Activated CD4-positive, alpha-beta memory T cell treated with anti-CD3 and anti-CD28 coated beads for 36 hours (primary cell): ENCODE data around the gene CSNK2A3. TPM values are rescaled to one million over a fixed set of nuclear protein-coding genes. Genes with fewer than 3 reads are reported as not detected.

ENCODE experiments used
- CTCF ChIA-PET: fragments of 350-600 bp; sonication (Branson Sonifier 250); formaldehyde crosslinking; loops from one replicate; lab custom pipeline; 2021; ENCODE audit warnings: antibody characterized with exemption, inconsistent platforms; lab: Charles Lee
- POLR2A ChIA-PET: fragments of 350-600 bp; sonication (Branson Sonifier 250); formaldehyde crosslinking; loops from one replicate; lab custom pipeline; 2021; ENCODE audit warnings: antibody characterized with exemption; lab: Charles Lee
- DNase-seq: peaks from one replicate; pipeline ENCODE4 v3.0.0-alpha.2; 2020
- H3K27ac Mint-ChIP-seq: one replicate; pipeline ENCODE4 v1.8.0; 2021; ENCODE audit warnings: mixed read lengths
- H3K27me3 Mint-ChIP-seq: one replicate; pipeline ENCODE4 v1.8.0; 2021; ENCODE audit warnings: mixed read lengths
- H3K36me3 Mint-ChIP-seq: one replicate; pipeline ENCODE4 v1.8.0; 2021; ENCODE audit warnings: mixed read lengths
- H3K4me1 Mint-ChIP-seq: one replicate; pipeline ENCODE4 v1.8.0; 2021; ENCODE audit warnings: low read depth, mixed read lengths
- H3K4me3 Mint-ChIP-seq: one replicate; pipeline ENCODE4 v1.8.0; 2021; ENCODE audit warnings: mild to moderate bottlenecking, mixed read lengths
- H3K9me3 Mint-ChIP-seq: one replicate; pipeline ENCODE4 v1.8.0; 2021; ENCODE audit warnings: mixed read lengths
- intact Hi-C: fragments of 100-400 bp; cut with micrococcal nuclease; formaldehyde crosslinking; loops from one replicate; pipeline ENCODE4 v1.15.1; 2023
- total RNA-seq, 2 experiments: library from RNA; stranded (reverse); gene quantifications; one replicate each; pipeline ENCODE4 v1.2.3, GENCODE V29; 2021

CSNK2A3 gene
- total RNA-seq, 2 experiments from 2014 or later, result 2.2 TPM

GRCh38 chr11:11389238-11389637, 36.2 kb upstream of the CSNK2A3 start:
- ChIA-PET POLR2A (no interaction called here), CTCF (no interaction called here)
- H3K27me3 Mint-ChIP-seq, result no peaks in the 10 kb centered on the region
- H3K9me3 Mint-ChIP-seq, result no peaks in the 10 kb centered on the region
- no peaks in the 10 kb centered on the region for H3K36me3 Mint-ChIP-seq
- no peak overlapping the region for H3K4me3 Mint-ChIP-seq
- no peaks in the 10 kb centered on the region for H3K4me1 Mint-ChIP-seq
- DNase-seq, result no peak
- no peak overlapping the region for H3K27ac Mint-ChIP-seq
- intact Hi-C loops, result no loop called here

- DNase-seq, result no peak
- Mint-ChIP-seq H3K27ac (no peak overlapping the region), H3K27me3 (no peaks in the 10 kb centered on the region), H3K36me3 (no peaks in the 10 kb centered on the region), H3K4me1 (no peaks in the 10 kb centered on the region), H3K9me3 (no peaks in the 10 kb centered on the region), H3K4me3 (no peak overlapping the region)
- intact Hi-C loops, result no loop called here
- ChIA-PET POLR2A (no interaction called here), CTCF (no interaction called here)
Measured at GRCh38 chr11:11387622-11388305, 34.7 kb upstream of the CSNK2A3 start.

- Mint-ChIP-seq H3K27ac (no peak overlapping the region), H3K36me3 (no peaks in the 10 kb centered on the region), H3K4me3 (no peak overlapping the region), H3K4me1 (no peaks in the 10 kb centered on the region), H3K9me3 (no peaks in the 10 kb centered on the region), H3K27me3 (no peaks in the 10 kb centered on the region)
- CTCF ChIA-PET, result no interaction called here
- POLR2A ChIA-PET, result no interaction called here
- intact Hi-C loops, result no loop called here
- DNase-seq, result no peak
Measured at GRCh38 chr11:11387207-11387606, 34.2 kb upstream of the CSNK2A3 start.

- ChIA-PET CTCF (no interaction called here), POLR2A (no interaction called here)
- no peak overlapping the region for H3K27ac Mint-ChIP-seq
- no peaks in the 10 kb centered on the region for H3K27me3 Mint-ChIP-seq
- H3K9me3 Mint-ChIP-seq, result no peaks in the 10 kb centered on the region
- no peaks in the 10 kb centered on the region for H3K36me3 Mint-ChIP-seq
- intact Hi-C loops, result no loop called here
- H3K4me1 Mint-ChIP-seq, result no peaks in the 10 kb centered on the region
- DNase-seq, result no peak
- no peak overlapping the region for H3K4me3 Mint-ChIP-seq
Measured at GRCh38 chr11:11384829-11385228, 31.8 kb upstream of the CSNK2A3 start.

- Mint-ChIP-seq H3K36me3 (no peaks in the 10 kb centered on the region), H3K4me3 (no peak overlapping the region), H3K27me3 (no peaks in the 10 kb centered on the region), H3K27ac (no peak overlapping the region), H3K4me1 (no peaks in the 10 kb centered on the region), H3K9me3 (no peaks in the 10 kb centered on the region)
- ChIA-PET CTCF (no interaction called here), POLR2A (no interaction called here)
- intact Hi-C loops, result no loop called here
- no peak for DNase-seq
Measured at GRCh38 chr11:11383995-11384394, 30.9 kb upstream of the CSNK2A3 start.

- H3K4me3 Mint-ChIP-seq, result no peak overlapping the region
- DNase-seq, result no peak
- H3K9me3 Mint-ChIP-seq, result no peaks in the 10 kb centered on the region
- POLR2A ChIA-PET, result no interaction called here
- no peak overlapping the region for H3K27ac Mint-ChIP-seq
- H3K27me3 Mint-ChIP-seq, result no peaks in the 10 kb centered on the region
- CTCF ChIA-PET, result no interaction called here
- H3K4me1 Mint-ChIP-seq, result no peaks in the 10 kb centered on the region
- intact Hi-C loops, result no loop called here
- H3K36me3 Mint-ChIP-seq, result no peaks in the 10 kb centered on the region
Measured at GRCh38 chr11:11382858-11383532, 29.9 kb upstream of the CSNK2A3 start.

GRCh38 chr11:11381471-11382105, 28.5 kb upstream of the CSNK2A3 start:
- H3K9me3 Mint-ChIP-seq, result no peaks in the 10 kb centered on the region
- no peaks in the 10 kb centered on the region for H3K4me1 Mint-ChIP-seq
- no peak overlapping the region for H3K4me3 Mint-ChIP-seq
- no peak for DNase-seq
- no peaks in the 10 kb centered on the region for H3K27me3 Mint-ChIP-seq
- ChIA-PET POLR2A (no interaction called here), CTCF (no interaction called here)
- H3K36me3 Mint-ChIP-seq, result no peaks in the 10 kb centered on the region
- intact Hi-C loops, result no loop called here
- no peak overlapping the region for H3K27ac Mint-ChIP-seq

GRCh38 chr11:11380883-11381282, 27.8 kb upstream of the CSNK2A3 start:
- no peak overlapping the region for H3K27ac Mint-ChIP-seq
- no peak overlapping the region for H3K4me3 Mint-ChIP-seq
- ChIA-PET CTCF (no interaction called here), POLR2A (no interaction called here)
- no peaks in the 10 kb centered on the region for H3K36me3 Mint-ChIP-seq
- H3K9me3 Mint-ChIP-seq, result no peaks in the 10 kb centered on the region
- DNase-seq, result no peak
- H3K27me3 Mint-ChIP-seq, result no peaks in the 10 kb centered on the region
- H3K4me1 Mint-ChIP-seq, result no peaks in the 10 kb centered on the region
- intact Hi-C loops, result no loop called here

GRCh38 chr11:11380340-11380739, 27.3 kb upstream of the CSNK2A3 start:
- no peaks in the 10 kb centered on the region for H3K36me3 Mint-ChIP-seq
- DNase-seq, result no peak
- ChIA-PET POLR2A (no interaction called here), CTCF (no interaction called here)
- H3K4me1 Mint-ChIP-seq, result no peaks in the 10 kb centered on the region
- intact Hi-C loops, result no loop called here
- H3K27ac Mint-ChIP-seq, result no peak overlapping the region
- no peaks in the 10 kb centered on the region for H3K27me3 Mint-ChIP-seq
- no peak overlapping the region for H3K4me3 Mint-ChIP-seq
- H3K9me3 Mint-ChIP-seq, result no peaks in the 10 kb centered on the region

- DNase-seq, result no peak
- Mint-ChIP-seq H3K4me1 (no peaks in the 10 kb centered on the region), H3K4me3 (no peak overlapping the region), H3K36me3 (no peaks in the 10 kb centered on the region), H3K27me3 (no peaks in the 10 kb centered on the region), H3K27ac (no peak overlapping the region), H3K9me3 (no peaks in the 10 kb centered on the region)
- ChIA-PET CTCF (no interaction called here), POLR2A (no interaction called here)
- intact Hi-C loops, result no loop called here
Measured at GRCh38 chr11:11379661-11380060, 26.6 kb upstream of the CSNK2A3 start.

GRCh38 chr11:11378184-11378940, 25.3 kb upstream of the CSNK2A3 start:
- ChIA-PET POLR2A (interaction anchor here (0.6 kb wide), 1 partner anchor 38 kb away, joined by 3 read pairs; no protein-coding TSS in a partner anchor), CTCF (no interaction called here)
- no peaks in the 10 kb centered on the region for H3K4me1 Mint-ChIP-seq
- intact Hi-C loops, result no loop called here
- no peaks in the 10 kb centered on the region for H3K27me3 Mint-ChIP-seq
- no peak for DNase-seq
- no peaks in the 10 kb centered on the region for H3K36me3 Mint-ChIP-seq
- H3K9me3 Mint-ChIP-seq, result no peaks in the 10 kb centered on the region
- no peak overlapping the region for H3K27ac Mint-ChIP-seq
- H3K4me3 Mint-ChIP-seq, result no peak overlapping the region

GRCh38 chr11:11374358-11375148, 21.5 kb upstream of the CSNK2A3 start:
- intact Hi-C loops, result no loop called here
- Mint-ChIP-seq H3K36me3 (no peaks in the 10 kb centered on the region), H3K4me1 (no peaks in the 10 kb centered on the region), H3K27me3 (peaks cover 2% of the 10 kb centered on the region), H3K27ac (no peak overlapping the region), H3K9me3 (no peaks in the 10 kb centered on the region), H3K4me3 (no peak overlapping the region)
- ChIA-PET POLR2A (no interaction called here), CTCF (no interaction called here)
- DNase-seq, result no peak
